T-helper 1 cell treated with Interleukin-12 subunit alpha and Interleukin-12 subunit beta and Interleukin-4 antibody, amounts not matched to agents 30 ng/mL and 1 ng/mL, for 36 hours (primary cell): Measurements from ENCODE around the gene EIF2B2. TPM values are rescaled to one million over a fixed set of nuclear protein-coding genes. Genes with fewer than 3 reads are reported as not detected.

ENCODE experiments used
- intact Hi-C: fragments of 100-400 bp; cut with micrococcal nuclease; formaldehyde crosslinking; loops from one replicate; pipeline ENCODE4 v1.15.1; 2024
- total RNA-seq: library from RNA; stranded (reverse); gene quantifications from 2 replicates; pipeline ENCODE4 v1.2.3, GENCODE V29; 2022

The EIF2B2 gene
- total RNA-seq, 1 donor from 2014 or later, result 50.6 TPM

DNA sequence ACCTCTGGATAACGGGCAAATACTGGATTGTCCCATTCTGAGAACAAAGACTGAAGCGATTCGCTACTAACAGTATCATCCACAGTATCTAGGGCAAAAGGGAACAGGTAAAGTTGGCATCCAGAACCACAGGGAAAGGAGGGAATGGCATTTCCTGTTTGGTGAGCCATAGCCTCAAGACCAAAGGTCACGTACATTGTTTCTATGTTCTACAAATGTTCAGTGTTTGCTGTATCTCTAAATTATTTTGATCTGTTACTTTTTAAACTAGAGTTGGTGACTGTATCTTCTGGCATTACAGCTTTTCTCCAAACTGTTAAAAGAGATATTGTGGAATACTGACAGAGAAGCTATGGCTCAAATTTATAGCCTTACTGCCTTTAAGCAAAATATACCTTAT, 38.9 kb downstream of the EIF2B2 start:
- intact Hi-C loops, result no loop called here

GRCh38 chr14:75042035-75042434, 39.3 kb downstream of the EIF2B2 start:
- intact Hi-C loops, result no loop called here

- intact Hi-C loops, result no loop called here
Measured at GRCh38 chr14:75044322-75044721, 41.6 kb downstream of the EIF2B2 start.

GRCh38 chr14:75044752-75045151, 42.0 kb downstream of the EIF2B2 start:
- intact Hi-C loops, result loop anchor here (5.0 kb wide), 1 partner anchor 102 kb away; no protein-coding TSS in a partner anchor

- intact Hi-C loops, result loop anchor here (5.0 kb wide), 1 partner anchor 104 kb away; no protein-coding TSS in a partner anchor
Measured at GRCh38 chr14:75046275-75046674, 43.6 kb downstream of the EIF2B2 start.

DNA sequence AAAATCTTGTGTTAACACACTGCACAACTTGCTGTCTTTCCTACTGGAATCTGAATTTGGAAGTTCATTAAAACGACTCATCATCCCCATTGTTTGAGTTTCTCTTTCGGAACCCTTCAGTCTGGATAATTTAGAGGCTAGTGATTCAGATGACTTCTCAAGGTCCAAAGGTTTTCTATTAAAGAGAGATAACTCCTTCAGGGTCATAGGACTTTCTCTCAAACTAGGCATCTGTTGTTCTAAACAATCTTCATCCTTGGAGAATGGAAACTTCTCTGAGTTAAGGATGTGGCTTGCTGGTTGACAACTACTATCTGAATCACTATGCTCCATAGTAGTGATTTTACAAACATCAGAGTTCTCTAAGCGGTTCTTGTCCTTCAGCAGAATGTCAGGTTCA, 44.2 kb downstream of the EIF2B2 start:
- intact Hi-C loops, result loop anchor here (5.0 kb wide), 1 partner anchor 105 kb away; no protein-coding TSS in a partner anchor

GRCh38 chr14:75047506-75047905, 44.8 kb downstream of the EIF2B2 start:
- intact Hi-C loops, result loop anchor here (5.0 kb wide), 1 partner anchor 105 kb away; no protein-coding TSS in a partner anchor

DNA sequence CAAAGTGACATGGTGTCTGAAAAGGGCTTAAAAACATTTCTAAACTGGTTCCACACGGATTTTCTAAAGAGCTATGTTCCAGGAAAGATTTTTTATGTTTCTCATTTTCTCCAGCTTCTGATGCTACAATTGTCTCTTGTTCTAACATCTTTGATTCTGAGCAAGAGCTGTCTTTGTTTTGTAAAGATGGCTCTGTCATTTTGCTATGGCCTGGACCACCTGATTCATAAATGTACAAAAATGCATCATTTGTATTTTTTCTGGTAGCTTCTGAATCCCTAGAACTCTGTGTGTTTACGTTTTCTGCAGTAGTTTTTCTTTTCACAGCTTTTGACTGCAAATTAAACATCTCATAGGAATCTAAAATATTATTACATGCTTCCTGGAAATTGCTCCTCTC, 45.4 kb downstream of the EIF2B2 start:
- intact Hi-C loops, result loop anchor here (5.0 kb wide), 1 partner anchor 106 kb away; no protein-coding TSS in a partner anchor

GRCh38 chr14:75049136-75049535, 46.4 kb downstream of the EIF2B2 start:
- intact Hi-C loops, result loop anchor here (5.0 kb wide), 1 partner anchor 107 kb away; no protein-coding TSS in a partner anchor

- intact Hi-C loops, result loop anchor here (5.0 kb wide), 2 partner anchors 107 to 128 kb away; partner anchors contain the start of gene TMED10
Measured at GRCh38 chr14:75049731-75050201, 47.0 kb downstream of the EIF2B2 start.

DNA sequence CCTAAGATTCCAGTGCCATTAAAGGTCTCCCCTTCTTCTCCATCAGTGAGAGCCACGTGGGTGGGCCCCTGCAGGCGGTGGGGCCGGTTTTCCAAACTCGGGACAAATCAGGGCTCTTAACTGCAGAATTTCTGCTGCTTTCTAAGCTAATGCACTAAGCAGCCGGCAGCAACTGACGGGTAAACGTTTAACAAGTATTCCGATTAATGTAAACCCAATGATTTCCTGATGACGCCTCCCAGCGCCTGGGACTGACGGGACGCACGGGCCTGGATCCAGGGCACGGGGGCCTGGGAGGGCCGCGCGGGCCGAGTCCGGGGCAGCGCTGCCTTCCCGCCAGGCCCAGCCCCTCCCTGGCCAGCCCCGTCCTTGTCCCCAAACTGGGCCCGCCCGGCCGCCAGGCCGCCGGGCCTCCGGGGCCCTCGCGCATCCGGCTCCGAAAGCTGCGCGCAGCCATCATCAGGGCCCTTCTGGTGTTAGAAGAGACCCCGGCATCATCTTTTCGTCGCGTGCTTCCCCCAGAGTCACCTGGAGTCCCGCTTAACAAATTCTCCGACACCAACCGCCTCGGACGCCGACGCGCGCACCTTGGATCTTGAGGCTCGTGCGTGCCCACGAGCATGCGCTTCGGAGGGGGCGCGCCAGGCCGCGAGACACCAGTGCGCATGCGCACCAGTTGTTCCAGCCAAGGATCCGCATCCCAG, 48.3 kb downstream of the EIF2B2 start, which contains the start of gene MLH3:
MLH3 (minus strand) TSS at position 616 of the 704 bp plus-strand sequence. CDS start 1,812 bp downstream, outside the sequence.
- intact Hi-C loops, result loop anchor here (1.0 to 5.0 kb wide), 3 partner anchors 12 to 126 kb away; partner anchors contain the start of genes EIF2B2 and TMED10

DNA sequence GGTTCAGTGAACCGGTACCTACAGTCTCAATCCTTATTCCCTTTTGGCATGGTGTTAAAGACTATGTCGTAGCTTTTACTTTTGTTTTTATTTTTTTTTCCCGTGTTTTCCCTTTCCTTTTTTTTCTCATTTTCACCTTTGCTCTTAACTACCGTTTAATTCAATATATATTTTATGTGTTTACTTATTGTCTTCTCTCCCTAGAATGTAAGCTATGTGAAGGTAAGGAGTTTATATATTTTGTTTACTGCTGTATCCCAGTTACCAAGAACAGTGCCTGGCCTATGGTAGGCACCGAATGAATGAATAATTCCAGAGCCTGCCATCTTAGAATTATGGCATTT, 48.8 kb downstream of the EIF2B2 start:
- intact Hi-C loops, result loop anchor here (1.0 to 5.0 kb wide), 3 partner anchors 12 to 126 kb away; partner anchors contain the start of genes EIF2B2 and TMED10

GRCh38 chr14:75053396-75054291, 50.9 kb downstream of the EIF2B2 start:
- intact Hi-C loops, result loop anchor here (5.0 kb wide), 1 partner anchor 124 kb away; the partner anchor contains the start of gene TMED10

- intact Hi-C loops, result loop anchor here (5.0 kb wide), 1 partner anchor 123 kb away; the partner anchor contains the start of gene TMED10
Measured at GRCh38 chr14:75054421-75054820, 51.7 kb downstream of the EIF2B2 start.

GRCh38 chr14:75059642-75060041, 56.9 kb downstream of the EIF2B2 start:
- intact Hi-C loops, result loop anchor here (5.0 kb wide), 3 partner anchors 177 to 347 kb away; partner anchors contain the start of genes AREL1, DLST, FCF1 and YLPM1

DNA sequence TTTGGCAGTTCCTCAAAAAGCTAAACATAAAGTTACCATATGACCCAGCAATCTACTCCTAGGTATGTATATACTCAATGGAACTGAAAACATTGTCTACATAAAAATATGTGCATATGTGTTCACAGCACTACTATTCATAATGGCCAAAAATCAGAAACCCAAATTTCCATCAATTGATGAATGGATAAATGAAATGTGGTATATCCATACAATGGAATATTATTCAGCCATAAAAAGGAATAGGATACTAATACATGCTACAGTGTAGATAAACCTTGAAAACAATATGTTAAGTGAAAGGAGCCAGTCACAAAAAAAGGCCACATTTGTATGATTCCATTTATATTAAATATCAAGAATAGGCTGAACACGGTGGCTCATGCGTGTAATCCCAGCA, 57.7 kb downstream of the EIF2B2 start:
- intact Hi-C loops, result loop anchor here (5.0 kb wide), 3 partner anchors 178 to 348 kb away; partner anchors contain the start of genes AREL1, DLST, FCF1 and YLPM1

Other genes starting within 250 kb of the EIF2B2 start
- 81.1 and 84.6 TPM in 2 replicates for gene YLPM1, start 239.6 kb upstream of the EIF2B2 start, total RNA-seq
- 0.05 TPM in 1 of 2 replicates, not detected in the other for gene PROX2, start 126.8 kb upstream of the EIF2B2 start, total RNA-seq
- 87.6 and 95.8 TPM in 2 replicates for gene DLST, start 121.0 kb upstream of the EIF2B2 start, total RNA-seq
- 5.7 and 5.9 TPM in 2 replicates for gene RPS6KL1, start 79.7 kb upstream of the EIF2B2 start, total RNA-seq
- 0.20 and 0.29 TPM in 2 replicates for gene PGF, start 47.3 kb upstream of the EIF2B2 start, total RNA-seq
- gene MLH3, start 48.5 kb downstream of the EIF2B2 start, total RNA-seq, result 18.3 and 20.2 TPM in 2 replicates
- 34.4 and 35.0 TPM in 2 replicates for gene ACYP1, start 61.1 kb downstream of the EIF2B2 start, total RNA-seq
- gene ZC2HC1C, start 66.7 kb downstream of the EIF2B2 start, total RNA-seq, result 0.98 and 1.3 TPM in 2 replicates
- gene NEK9, start 124.1 kb downstream of the EIF2B2 start, total RNA-seq, result 81.3 and 83.5 TPM in 2 replicates
- gene TMED10, start 173.7 kb downstream of the EIF2B2 start, total RNA-seq, result 238 and 244 TPM in 2 replicates